Subcutaneous adipose tissue (tissue), 4 donors: Measurements from ENCODE around the gene MAB21L4. TPM values are rescaled to one million over a fixed set of nuclear protein-coding genes. Genes with fewer than 3 reads are reported as not detected.

ENCODE experiments used
- CTCF ChIP-seq: fragments of 450-650 bp; IDR thresholded peaks from one replicate; pipeline ENCODE4 v1.5.1; 2016; ENCODE audit warnings: low read depth, mild to moderate bottlenecking, control low read depth, antibody characterized with exemption, moderate library complexity
- total RNA-seq, 4 donors: library from RNA; depleted of rRNA; stranded (reverse); fragments of >200 nt; gene quantifications; one replicate each; pipeline ENCODE4 v1.1.0, GENCODE V29; 2016

Gene MAB21L4
- total RNA-seq, 4 donors from 2014 or later = not detected

- TF ChIP-seq CTCF = no peak
Observed at GRCh38 chr2:240899468-240899865, 3.5 kb upstream of the MAB21L4 start.

- TF ChIP-seq CTCF = no peak
Observed at GRCh38 chr2:240898731-240899467, 2.9 kb upstream of the MAB21L4 start.

- TF ChIP-seq CTCF = no peak
Observed at GRCh38 chr2:240898108-240898730, 2.3 kb upstream of the MAB21L4 start.

GRCh38 chr2:240896871-240897692 lies 1.1 kb upstream of the MAB21L4 start:
- TF ChIP-seq CTCF = no peak

- TF ChIP-seq CTCF = no peak
Observed at GRCh38 chr2:240896394-240896793, 438 bp upstream of the MAB21L4 start.

GRCh38 chr2:240894836-240895558 lies 959 bp downstream of the MAB21L4 start:
- TF ChIP-seq CTCF = no peak
